Heart right ventricle (tissue), 16 donors: ENCODE data around the gene LAMA4. TPM values are rescaled to one million over a fixed set of nuclear protein-coding genes. Genes with fewer than 3 reads are reported as not detected.

ENCODE experiments used
- ATAC-seq, 8 donors: fragments of 200-7000 bp; cut with Tn5 transposase; one replicate each; pipeline ENCODE4 v1.9.1; 2020; ENCODE audit warnings: mild to moderate bottlenecking in 8 of 8, moderate library complexity in 8 of 8, moderate number of reproducible peaks in 1 of 8
- DNase-seq, 2 donors: peaks; one replicate each; pipeline ENCODE4 v3.0.0-alpha.2; 2020
- H3K27ac ChIP-seq, 10 donors: fragments of 200-600 bp; sonication (generic) in 2 of 10; one replicate each; pipeline versions ENCODE4 v1.5.0 to v1.8.0; 2020 to 2022; ENCODE audit warnings: mild to moderate bottlenecking in 3 of 10
- H3K27me3 ChIP-seq, 7 donors: fragments of 200-600 bp; one replicate each; pipeline ENCODE4 v1.8.0; 2021 to 2022; ENCODE audit warnings: mild to moderate bottlenecking in 2 of 7
- H3K36me3 ChIP-seq, 9 donors: fragments of 200-600 bp; sonication (generic) in 1 of 9; one replicate each; pipeline versions ENCODE4 v1.5.0 to v1.8.0; 2020 to 2022; ENCODE audit warnings: mild to moderate bottlenecking in 2 of 9
- H3K4me1 ChIP-seq, 9 donors: fragments of 200-600 bp; sonication (generic) in 1 of 9; one replicate each; pipeline versions ENCODE4 v1.5.0 to v1.8.0; 2020 to 2022; ENCODE audit warnings: mild to moderate bottlenecking in 4 of 9
- H3K4me3 ChIP-seq, 10 donors: fragments of 200-600 bp; sonication (generic) in 2 of 10; one replicate each; pipeline versions ENCODE4 v1.5.0 to v1.8.0; 2020 to 2022; ENCODE audit warnings: mild to moderate bottlenecking in 7 of 10, moderate library complexity in 2 of 10
- H3K9me3 ChIP-seq, 11 donors: fragments of 200-600 bp in 10 of 11; sonication (generic) in 2 of 11; one replicate each; pipeline versions ENCODE4 v1.5.0 to v1.8.0; 2013 to 2022; ENCODE audit warnings: mild to moderate bottlenecking in 2 of 11, control low read depth in 1 of 11, moderate library complexity in 1 of 11
- CTCF ChIP-seq, 9 donors: fragments of 200-600 bp; sonication (generic) in 2 of 9; IDR thresholded peaks; one replicate each; pipeline versions ENCODE4 v1.5.0 to v1.8.0; 2021 to 2022; ENCODE audit warnings: antibody characterized with exemption in 9 of 9, mild to moderate bottlenecking in 5 of 9, moderate library complexity in 1 of 9
- WGBS, 2 donors: extraction: QIAGEN DNeasy Blood & Tissue Kit; methylation state at CpG; one replicate each; pipeline ENCODE4 v1.1.7; 2013; ENCODE audit warnings: inconsistent platforms in 1 of 2; 5-methylcytosine and 5-hydroxymethylcytosine counted together
- intact Hi-C, 10 donors: fragments of 100-400 bp; cut with DNase I; formaldehyde crosslinking; loops; one replicate each; pipeline versions ENCODE4 v1.11.1 to v1.14.2; 2022
- polyA plus RNA-seq, 2 donors: library from polyadenylated mRNA; stranded (reverse); fragments of 200-250 nt; gene quantifications; one replicate each; pipeline ENCODE4 v1.2.3, GENCODE V29; 2013
- total RNA-seq, 10 donors: library from RNA; stranded (reverse); fragmentation: NEBNext Ultra II Directional in 3 of 10; extraction: Animal tissue kit (Norgen Biotek cat#: 25700) in 3 of 10; gene quantifications; one replicate each; pipeline versions ENCODE4 v1.2.1 to v1.2.4, GENCODE V29; 2021 to 2023
- donor health status: Arrhythmogenic right ventricular cardiomyopathy.
- donor health status: ischemic (EF 13 %, LVEDD 7.1; RV severe dilation, severe dysfunction).
- donor health status: healthy with polysubstance abuse.
- donor health status: DM: no; HTN: yes; CAD: no.
- donor health status: DM: no; HTN: no; CAD: no.
- donor health status: ischemic (EF 25% LVEDD 6.9; RV normal size, moderate dysfunction).
- donor health status: ischemic (EF 25% LVEDD 5.7; RV mildly dilated, moderate dysfunction).
- donor health status: healthy.
- donor health status: DM: yes; HTN: yes; CAD: no.
- donor health status: Ischemic cardiomyopathy.
- donor health status: ischemic (EF 35%, LVEDD 5.7; RV mildly dilated, moderate dysfunction).
- donor health status: nonischemic (EF 11% LVEDD 7.7; RV severe dilation, severe dysfunction).
- donor health status: DM: yes; HTN: yes; CAD: no.
- donor health status: PGD.
- donor health status: ischemic (EF 29% LVEDD 5.4; RV normal size, mild dysfunction).
- donor health status: nonischemic (EF 23%, LVEDD 6.1; RV moderate dilation, normal function).

LAMA4 gene
- total and polyA plus RNA-seq, 12 donors = 23.7 to 103 (median 82.5) TPM

GRCh38 chr6:112272799-112273198 lies 18.4 kb upstream of the LAMA4 start:
- H3K9me3 ChIP-seq = no peaks in the 10 kb centered on the region
- TF ChIP-seq CTCF (IDR thresholded peaks at IDR 0.05) = no peak
- H3K4me1 ChIP-seq = peaks cover 3 to 30% (median 22%) of the 10 kb centered on the region in 9 donors
- intact Hi-C loops = loop anchor here in 1 of 10 donors (10.0 kb wide), 1 partner anchor 88 kb away; no protein-coding TSS in a partner anchor
- no peaks in the 10 kb centered on the region for H3K36me3 ChIP-seq
- WGBS, 2 donors = 91 to 99% methylated on average over 3 of the region's 3 CpGs
- ATAC-seq = no peak
- H3K4me3 ChIP-seq = no peak overlapping the region
- no peak for DNase-seq
- H3K27me3 ChIP-seq = no peaks in the 10 kb centered on the region
- H3K27ac ChIP-seq = no peak overlapping the region

- no peak for ATAC-seq
- Histone ChIP-seq H3K27ac (peak overlapping the region in 4 of 10 donors; percentile 2 to 85 (median 76)), H3K27me3 (no peaks in the 10 kb centered on the region), H3K9me3 (no peaks in the 10 kb centered on the region), H3K4me1 (peaks cover 3 to 39% (median 22%) of the 10 kb centered on the region in 9 donors), H3K4me3 (no peak overlapping the region), H3K36me3 (no peaks in the 10 kb centered on the region)
- TF ChIP-seq CTCF (IDR thresholded peaks at IDR 0.05) = no peak
- 91 to 93% methylated on average over 1 of the region's 1 CpG for WGBS, 2 donors
- no peak for DNase-seq
- intact Hi-C loops = loop anchor here in 1 of 10 donors (10.0 kb wide), 1 partner anchor 86 kb away; no protein-coding TSS in a partner anchor
Observed at GRCh38 chr6:112270756-112271155, 16.4 kb upstream of the LAMA4 start.

GRCh38 chr6:112269979-112270566 lies 15.7 kb upstream of the LAMA4 start:
- ATAC-seq (peak; percentile 19 to 64 (median 56)), DNase-seq (no peak)
- 66 to 76% methylated on average over 3 of the region's 3 CpGs for WGBS, 2 donors
- no peaks in the 10 kb centered on the region for H3K9me3 ChIP-seq
- peaks cover 3 to 39% (median 22%) of the 10 kb centered on the region in 9 donors for H3K4me1 ChIP-seq
- intact Hi-C loops = loop anchor here in 3 of 10 donors (2.0 to 10.0 kb wide), 3 partner anchors 35 to 85 kb away; no protein-coding TSS in a partner anchor
- no peak for TF ChIP-seq CTCF (IDR thresholded peaks at IDR 0.05)
- no peaks in the 10 kb centered on the region for H3K27me3 ChIP-seq
- H3K36me3 ChIP-seq = no peaks in the 10 kb centered on the region
- no peak overlapping the region for H3K4me3 ChIP-seq
- peak overlapping the region in 7 of 10 donors; percentile 61 to 85 (median 73) for H3K27ac ChIP-seq

GRCh38 chr6:112269114-112269513 lies 14.7 kb upstream of the LAMA4 start:
- TF ChIP-seq CTCF (IDR thresholded peaks at IDR 0.05) = peak in 7 of 9 donors; percentile 18 to 63 (median 43)
- intact Hi-C loops = loop anchor here in 2 of 10 donors (2.0 to 5.0 kb wide), 2 partner anchors 34 to 82 kb away; no protein-coding TSS in a partner anchor
- Histone ChIP-seq H3K36me3 (no peaks in the 10 kb centered on the region), H3K9me3 (no peaks in the 10 kb centered on the region), H3K4me3 (no peak overlapping the region), H3K27ac (peak overlapping the region in 9 of 10 donors; percentile 63 to 85 (median 69)), H3K27me3 (no peaks in the 10 kb centered on the region), H3K4me1 (peaks cover 3 to 39% (median 22%) of the 10 kb centered on the region in 9 donors)
- 43 to 51% methylated on average over 5 of the region's 5 CpGs for WGBS, 2 donors
- peak in 1 of 2 donors; percentile 28 for DNase-seq
- peak; percentile 30 to 84 (median 72) for ATAC-seq
